ENCODE results near the gene CNTFR. TPM values are rescaled to one million over a fixed set of nuclear protein-coding genes. Genes with fewer than 3 reads are reported as not detected.

CNTFR gene
- total RNA-seq, 2 experiments from 2014 or later: not detected

DNA sequence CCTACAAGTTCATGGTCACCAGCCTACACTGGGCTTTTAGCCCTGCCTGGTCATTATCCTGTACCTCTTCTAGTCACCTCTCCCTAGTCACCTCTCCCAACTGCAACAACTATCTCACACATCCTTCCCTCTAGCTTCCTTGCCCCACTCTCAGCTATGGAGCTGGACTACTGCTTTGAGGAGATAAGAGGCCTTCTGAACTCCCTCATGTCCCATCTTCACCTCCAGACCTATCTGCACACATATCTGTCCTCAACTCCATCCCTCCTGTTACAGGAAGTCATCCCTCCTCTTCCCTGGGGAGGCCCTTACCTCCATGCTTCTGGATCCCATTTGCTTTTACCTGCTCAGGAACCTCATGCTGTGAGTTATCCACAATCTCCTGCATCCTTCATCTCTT, 16.7 kb upstream of the CNTFR start:
- intact Hi-C loops (cut with micrococcal nuclease): no loop called here
- H3K36me3 Mint-ChIP-seq (ENCODE audit: low read depth): peaks cover 12% of the 10 kb centered on the region
- no peak overlapping the region for H3K27ac Mint-ChIP-seq
- H3K9me3 Mint-ChIP-seq: no peaks in the 10 kb centered on the region
- ChIA-PET POLR2A (no interaction called here), CTCF (interaction anchor here (1.0 to 5.4 kb wide), 9 partner anchors 11 to 106 kb away, joined by 3 to 43 read pairs (median 5); partner anchors contain the start of gene DCTN3)
- DNase-seq (no peak), ATAC-seq (no peak)
- peaks cover 6% of the 10 kb centered on the region for H3K4me1 Mint-ChIP-seq (ENCODE audit: low read depth)
- no peaks in the 10 kb centered on the region for H3K27me3 Mint-ChIP-seq
- TF ChIP-seq, protein P1, sequence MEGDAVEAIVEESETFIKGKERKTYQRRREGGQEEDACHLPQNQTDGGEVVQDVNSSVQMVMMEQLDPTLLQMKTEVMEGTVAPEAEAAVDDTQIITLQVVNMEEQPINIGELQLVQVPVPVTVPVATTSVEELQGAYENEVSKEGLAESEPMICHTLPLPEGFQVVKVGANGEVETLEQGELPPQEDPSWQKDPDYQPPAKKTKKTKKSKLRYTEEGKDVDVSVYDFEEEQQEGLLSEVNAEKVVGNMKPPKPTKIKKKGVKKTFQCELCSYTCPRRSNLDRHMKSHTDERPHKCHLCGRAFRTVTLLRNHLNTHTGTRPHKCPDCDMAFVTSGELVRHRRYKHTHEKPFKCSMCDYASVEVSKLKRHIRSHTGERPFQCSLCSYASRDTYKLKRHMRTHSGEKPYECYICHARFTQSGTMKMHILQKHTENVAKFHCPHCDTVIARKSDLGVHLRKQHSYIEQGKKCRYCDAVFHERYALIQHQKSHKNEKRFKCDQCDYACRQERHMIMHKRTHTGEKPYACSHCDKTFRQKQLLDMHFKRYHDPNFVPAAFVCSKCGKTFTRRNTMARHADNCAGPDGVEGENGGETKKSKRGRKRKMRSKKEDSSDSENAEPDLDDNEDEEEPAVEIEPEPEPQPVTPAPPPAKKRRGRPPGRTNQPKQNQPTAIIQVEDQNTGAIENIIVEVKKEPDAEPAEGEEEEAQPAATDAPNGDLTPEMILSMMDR (IDR thresholded peaks at IDR 0.05): no peak
- no peak overlapping the region for H3K4me3 Mint-ChIP-seq

GRCh38 chr9:34603610-34604231, 14.2 kb upstream of the CNTFR start:
- Mint-ChIP-seq H3K4me1 (ENCODE audit: low read depth) (no peaks in the 10 kb centered on the region), H3K27ac (no peak overlapping the region), H3K36me3 (ENCODE audit: low read depth) (no peaks in the 10 kb centered on the region), H3K4me3 (no peak overlapping the region), H3K27me3 (no peaks in the 10 kb centered on the region), H3K9me3 (no peaks in the 10 kb centered on the region)
- intact Hi-C loops (cut with micrococcal nuclease): no loop called here
- ChIA-PET CTCF (interaction anchor here (0.6 to 5.4 kb wide), 48 partner anchors 9 to 351 kb away, joined by 3 to 43 read pairs (median 4); partner anchors contain the start of genes CCL27, CNTFR, DCTN3 and GALT), POLR2A (interaction anchor here (0.6 to 0.7 kb wide), 3 partner anchors 10 to 11 kb away, joined by 3 to 4 read pairs (median 4); no protein-coding TSS in a partner anchor)
- TF ChIP-seq, protein P1 (IDR thresholded peaks at IDR 0.05): peak; percentile 82
- DNase-seq (peak; percentile 89), ATAC-seq (peak; percentile 98)

GRCh38 chr9:34601937-34602573, 12.5 kb upstream of the CNTFR start:
- no peak for ATAC-seq
- intact Hi-C loops (cut with micrococcal nuclease): no loop called here

DNA sequence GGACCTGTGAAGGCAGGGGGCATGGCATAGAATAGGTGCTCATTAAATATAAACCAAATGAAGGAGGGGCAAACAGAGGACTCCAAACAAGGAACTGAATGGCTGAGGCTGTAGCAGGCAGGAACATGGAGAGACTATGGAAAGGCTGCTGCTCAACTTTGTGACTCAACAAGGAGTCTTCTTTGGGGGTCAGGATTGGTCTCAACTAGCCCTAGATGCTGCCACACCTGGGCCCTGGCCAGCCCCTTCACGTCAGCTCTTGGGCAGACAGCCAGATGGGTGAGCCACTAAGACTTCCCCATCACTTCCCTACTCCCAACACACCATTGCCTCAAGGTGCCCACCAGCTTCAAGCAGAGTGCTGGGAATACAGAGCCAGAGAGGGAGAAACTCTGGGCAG, 11.4 kb upstream of the CNTFR start:
- ATAC-seq: no peak
- H3K4me3 Mint-ChIP-seq: no peak overlapping the region
- ChIA-PET CTCF (interaction anchor here (1.4 kb wide), 1 partner anchor 9 kb away, joined by 7 read pairs; no protein-coding TSS in a partner anchor), POLR2A (interaction anchor here (0.8 to 0.9 kb wide), 2 partner anchors 10 to 1229 kb away, joined by 3 read pairs; no protein-coding TSS in a partner anchor)
- H3K4me1 Mint-ChIP-seq (ENCODE audit: low read depth): no peaks in the 10 kb centered on the region
- TF ChIP-seq, protein P1 (IDR thresholded peaks at IDR 0.05): no peak
- peaks cover 5% of the 10 kb centered on the region for H3K27me3 Mint-ChIP-seq
- H3K36me3 Mint-ChIP-seq (ENCODE audit: low read depth): no peaks in the 10 kb centered on the region
- intact Hi-C loops (cut with micrococcal nuclease): no loop called here
- no peaks in the 10 kb centered on the region for H3K9me3 Mint-ChIP-seq
- no peak overlapping the region for H3K27ac Mint-ChIP-seq
- DNase-seq: no peak

More at GRCh38 chr9:34601937-34602573, 12.5 kb upstream of the CNTFR start:
- DNase-seq: no peak
- Mint-ChIP-seq H3K27me3 (no peaks in the 10 kb centered on the region), H3K36me3 (ENCODE audit: low read depth) (no peaks in the 10 kb centered on the region), H3K4me3 (no peak overlapping the region), H3K9me3 (no peaks in the 10 kb centered on the region), H3K27ac (no peak overlapping the region), H3K4me1 (ENCODE audit: low read depth) (no peaks in the 10 kb centered on the region)
- TF ChIP-seq, protein P1 (IDR thresholded peaks at IDR 0.05): no peak
- ChIA-PET CTCF (interaction anchor here (0.9 to 5.4 kb wide), 12 partner anchors 10 to 198 kb away, joined by 3 to 43 read pairs (median 9); partner anchors contain the start of genes CNTFR and RPP25L), POLR2A (no interaction called here)

DNA sequence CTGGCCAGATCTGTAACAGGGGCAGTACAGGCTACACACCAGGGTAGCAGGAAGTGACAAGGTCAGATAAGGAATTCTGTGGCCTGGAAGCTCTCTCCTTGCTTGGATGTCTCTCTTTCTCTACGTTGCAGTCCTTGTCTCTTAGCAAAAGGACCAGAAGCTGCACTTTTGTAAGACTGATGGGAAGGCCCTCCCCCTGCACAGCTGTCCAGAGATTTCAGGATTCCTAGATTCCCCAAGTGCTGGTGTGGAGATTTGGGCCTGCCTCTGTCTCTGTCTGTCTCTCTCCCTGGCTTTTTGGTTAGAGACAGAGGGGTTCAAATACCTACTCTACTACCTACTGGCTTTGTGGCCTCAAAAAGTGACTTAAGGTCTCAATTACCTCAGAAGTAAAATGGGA, 10.0 kb upstream of the CNTFR start:
- Mint-ChIP-seq H3K27me3 (peaks cover 5% of the 10 kb centered on the region), H3K4me3 (no peak overlapping the region), H3K9me3 (no peaks in the 10 kb centered on the region), H3K27ac (no peak overlapping the region), H3K36me3 (ENCODE audit: low read depth) (no peaks in the 10 kb centered on the region), H3K4me1 (ENCODE audit: low read depth) (no peaks in the 10 kb centered on the region)
- intact Hi-C loops (cut with micrococcal nuclease): no loop called here
- TF ChIP-seq, protein P1 (IDR thresholded peaks at IDR 0.05): no peak
- DNase-seq (no peak), ATAC-seq (no peak)
- POLR2A ChIA-PET: interaction anchor here (1.1 to 1.3 kb wide), 2 partner anchors 11 to 38 kb away, joined by 3 to 4 read pairs; partner anchors contain the start of gene SIGMAR1
- CTCF ChIA-PET: interaction anchor here (0.6 to 1.4 kb wide), 4 partner anchors 8 to 52 kb away, joined by 3 to 5 read pairs (median 4); no protein-coding TSS in a partner anchor
